ENCODE results near the gene PRKCA. TPM values are rescaled to one million over a fixed set of nuclear protein-coding genes. Genes with fewer than 3 reads are reported as not detected.

PRKCA gene
- total RNA-seq, 2 donors from 2014 or later: 8.3 to 26.5 TPM

DNA sequence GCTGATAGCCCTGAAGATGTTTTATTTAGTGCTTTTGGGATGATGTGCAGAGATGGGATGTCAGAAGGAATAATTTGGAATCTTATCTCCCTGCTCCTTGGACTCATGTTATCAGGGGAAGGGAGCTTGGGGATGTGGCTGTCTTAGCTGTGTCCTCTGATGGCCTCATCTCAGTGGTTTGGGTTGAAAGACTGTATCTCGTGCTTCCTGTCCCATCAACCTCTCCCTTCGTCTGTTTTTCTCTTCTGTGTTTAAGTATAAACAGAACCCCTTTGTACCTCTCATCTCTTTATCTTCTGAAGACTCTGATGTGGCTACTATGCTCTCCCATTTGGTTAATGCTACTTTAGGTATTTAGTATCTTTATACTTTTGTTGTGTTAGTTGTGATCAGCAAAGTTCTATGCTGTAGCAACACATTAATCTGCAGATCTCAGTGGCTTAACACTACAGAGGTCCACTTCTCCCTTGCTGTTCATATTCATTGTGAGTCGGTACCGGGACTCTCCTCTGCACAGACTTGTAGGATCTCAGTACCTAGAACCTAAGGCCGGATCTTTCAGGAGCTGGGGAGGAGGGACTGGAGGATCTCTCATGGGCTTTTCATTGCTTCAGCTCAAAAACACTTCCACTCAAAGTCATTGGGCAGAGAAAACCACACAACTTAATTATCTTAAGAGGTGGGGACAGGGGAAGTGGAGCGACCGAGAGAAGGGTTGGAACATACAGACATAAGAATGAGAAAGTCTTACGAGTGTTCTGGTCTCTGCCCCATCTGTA lies 28.8 kb downstream of the PRKCA start:
- Histone ChIP-seq H3K4me3 (no peak overlapping the region), H3K27me3 (replicated peaks; ENCODE audit: insufficient read depth) (no peaks in the 10 kb centered on the region), H3K36me3 (no peaks in the 10 kb centered on the region), H3K27ac (no peak overlapping the region), H3K9me3 (no peaks in the 10 kb centered on the region), H3K4me1 (replicated peaks) (no peaks in the 10 kb centered on the region)
- intact Hi-C loops (cut with DNase I): no loop called here
- TF ChIP-seq POLR2AphosphoS5 (IDR thresholded peaks at IDR 0.05) (no peak), POLR2A (IDR thresholded peaks at IDR 0.05) (no peak)
- TF ChIP-seq, protein P1, sequence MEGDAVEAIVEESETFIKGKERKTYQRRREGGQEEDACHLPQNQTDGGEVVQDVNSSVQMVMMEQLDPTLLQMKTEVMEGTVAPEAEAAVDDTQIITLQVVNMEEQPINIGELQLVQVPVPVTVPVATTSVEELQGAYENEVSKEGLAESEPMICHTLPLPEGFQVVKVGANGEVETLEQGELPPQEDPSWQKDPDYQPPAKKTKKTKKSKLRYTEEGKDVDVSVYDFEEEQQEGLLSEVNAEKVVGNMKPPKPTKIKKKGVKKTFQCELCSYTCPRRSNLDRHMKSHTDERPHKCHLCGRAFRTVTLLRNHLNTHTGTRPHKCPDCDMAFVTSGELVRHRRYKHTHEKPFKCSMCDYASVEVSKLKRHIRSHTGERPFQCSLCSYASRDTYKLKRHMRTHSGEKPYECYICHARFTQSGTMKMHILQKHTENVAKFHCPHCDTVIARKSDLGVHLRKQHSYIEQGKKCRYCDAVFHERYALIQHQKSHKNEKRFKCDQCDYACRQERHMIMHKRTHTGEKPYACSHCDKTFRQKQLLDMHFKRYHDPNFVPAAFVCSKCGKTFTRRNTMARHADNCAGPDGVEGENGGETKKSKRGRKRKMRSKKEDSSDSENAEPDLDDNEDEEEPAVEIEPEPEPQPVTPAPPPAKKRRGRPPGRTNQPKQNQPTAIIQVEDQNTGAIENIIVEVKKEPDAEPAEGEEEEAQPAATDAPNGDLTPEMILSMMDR (IDR thresholded peaks at IDR 0.05): no peak
- 80% methylated on average over 8 of the region's 8 CpGs for WGBS
- DNase-seq (ENCODE audit: low spot score): no peak

DNA sequence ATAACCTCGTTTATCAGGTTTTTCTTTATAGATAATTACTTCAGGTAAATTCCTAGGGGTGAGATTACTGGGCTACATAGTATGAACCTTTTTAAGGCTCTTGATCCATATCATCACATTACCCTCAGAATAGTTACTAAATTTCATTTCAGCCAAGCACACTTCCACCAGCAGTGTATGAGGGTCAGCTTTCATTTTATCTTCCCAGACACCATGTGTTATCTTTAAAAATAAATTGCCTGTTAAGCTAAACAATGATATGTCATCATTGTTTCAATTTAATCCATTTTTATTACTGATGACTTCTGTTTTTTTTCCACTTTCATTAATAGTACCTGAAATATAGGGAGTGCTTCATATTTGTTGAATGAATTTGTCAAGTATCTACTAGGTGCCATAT lies 33.4 kb downstream of the PRKCA start:
- WGBS: 65% methylated on average over 1 of the region's 1 CpG

DNA sequence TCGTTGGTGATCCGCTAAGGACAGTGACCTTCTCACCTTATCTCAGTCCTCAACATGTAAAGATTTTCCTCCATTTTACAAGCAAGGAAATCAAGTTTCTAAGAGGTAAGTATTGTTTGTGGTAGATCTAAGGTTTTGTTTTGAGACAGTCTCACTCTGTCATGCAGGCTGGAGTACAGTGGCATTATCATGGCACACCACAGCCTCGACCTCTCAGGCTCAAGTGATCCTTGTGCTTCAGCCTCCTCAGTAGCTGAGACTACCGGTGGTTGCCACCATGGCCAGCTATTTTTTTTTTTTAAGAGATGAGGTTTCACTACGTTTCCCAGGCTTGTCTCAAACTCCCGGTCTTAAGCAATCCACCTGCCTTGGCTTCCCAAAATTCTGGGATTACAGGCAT lies 34.9 kb downstream of the PRKCA start:
- no peaks in the 10 kb centered on the region for H3K36me3 ChIP-seq
- no peaks in the 10 kb centered on the region for H3K4me1 ChIP-seq (replicated peaks)
- no peaks in the 10 kb centered on the region for H3K9me3 ChIP-seq
- TF ChIP-seq, protein P1 (IDR thresholded peaks at IDR 0.05): no peak
- no peak for TF ChIP-seq POLR2A (IDR thresholded peaks at IDR 0.05)
- TF ChIP-seq POLR2AphosphoS5 (IDR thresholded peaks at IDR 0.05): no peak
- no peak for DNase-seq (ENCODE audit: low spot score)
- H3K4me3 ChIP-seq: no peak overlapping the region
- WGBS: 85% methylated on average over 6 of the region's 6 CpGs
- no peak overlapping the region for H3K27ac ChIP-seq
- intact Hi-C loops (cut with DNase I): no loop called here
- H3K27me3 ChIP-seq (replicated peaks; ENCODE audit: insufficient read depth): no peaks in the 10 kb centered on the region

More for the DNA sequence above, 33.4 kb downstream of the PRKCA start:
- no peak overlapping the region for H3K4me3 ChIP-seq
- H3K4me1 ChIP-seq (replicated peaks): no peaks in the 10 kb centered on the region
- H3K27ac ChIP-seq: no peak overlapping the region
- no peak for DNase-seq (ENCODE audit: low spot score)
- intact Hi-C loops (cut with DNase I): no loop called here
- no peaks in the 10 kb centered on the region for H3K27me3 ChIP-seq (replicated peaks; ENCODE audit: insufficient read depth)
- H3K9me3 ChIP-seq: no peaks in the 10 kb centered on the region
- H3K36me3 ChIP-seq: no peaks in the 10 kb centered on the region
- TF ChIP-seq POLR2A (IDR thresholded peaks at IDR 0.05) (no peak), POLR2AphosphoS5 (IDR thresholded peaks at IDR 0.05) (no peak)
- TF ChIP-seq, protein P1 (IDR thresholded peaks at IDR 0.05): no peak

DNA sequence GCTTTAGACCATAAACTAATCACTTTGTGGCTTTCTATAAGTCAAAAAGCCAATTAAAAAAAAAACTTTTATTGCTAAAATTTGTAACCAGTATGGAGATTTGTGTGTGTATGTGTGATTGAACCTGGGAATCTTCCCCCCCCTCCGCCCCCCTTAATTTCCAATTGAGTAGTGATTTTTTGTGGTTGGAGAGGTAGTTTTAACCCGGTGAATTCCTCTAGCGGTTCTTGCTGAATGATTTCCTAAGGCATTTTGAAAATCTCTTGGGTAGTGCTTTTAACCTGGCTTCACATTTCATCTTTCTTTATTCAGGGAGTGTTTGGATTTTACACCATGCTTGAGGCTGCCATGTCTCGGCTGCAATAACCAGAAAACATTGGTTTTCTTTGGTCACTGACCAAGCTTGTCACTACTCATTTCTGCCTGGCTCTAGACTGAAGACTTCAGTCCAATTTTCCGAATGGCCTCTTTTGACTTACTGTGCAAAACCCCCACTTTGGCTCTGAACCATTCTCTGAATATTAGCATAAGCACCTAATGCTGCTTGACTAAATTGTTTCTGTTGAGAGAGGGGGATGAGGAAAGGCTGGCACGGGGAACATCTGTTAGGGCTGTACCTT lies 35.6 kb downstream of the PRKCA start:
- Histone ChIP-seq H3K27ac (no peak overlapping the region), H3K36me3 (no peaks in the 10 kb centered on the region), H3K4me3 (no peak overlapping the region), H3K4me1 (replicated peaks) (no peaks in the 10 kb centered on the region), H3K9me3 (no peaks in the 10 kb centered on the region), H3K27me3 (replicated peaks; ENCODE audit: insufficient read depth) (no peaks in the 10 kb centered on the region)
- 70% methylated on average over 6 of the region's 6 CpGs for WGBS
- no peak for TF ChIP-seq POLR2A (IDR thresholded peaks at IDR 0.05)
- TF ChIP-seq, protein P1 (IDR thresholded peaks at IDR 0.05): no peak
- intact Hi-C loops (cut with DNase I): no loop called here
- no peak for DNase-seq (ENCODE audit: low spot score)

DNA sequence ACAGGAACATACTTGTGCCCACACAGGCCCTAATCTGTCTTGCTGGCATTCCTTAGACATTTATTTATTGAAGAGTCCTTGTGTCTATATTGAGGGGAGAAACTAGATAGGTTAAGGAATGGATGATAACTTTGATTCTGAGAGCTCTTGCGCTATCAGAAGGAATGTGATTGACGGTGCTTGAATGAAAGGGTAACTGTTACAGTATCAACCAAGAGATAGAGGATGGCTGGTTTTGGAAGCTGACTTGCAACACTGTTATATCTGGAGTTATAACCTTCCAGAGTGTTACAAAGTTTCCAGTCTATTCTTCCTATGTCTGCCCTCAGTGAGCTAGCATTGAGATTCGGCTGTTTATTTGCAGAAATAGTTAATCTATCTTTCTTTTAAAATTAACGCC lies 36.5 kb downstream of the PRKCA start:
- H3K4me3 ChIP-seq: no peak overlapping the region
- TF ChIP-seq POLR2AphosphoS5 (IDR thresholded peaks at IDR 0.05): no peak
- TF ChIP-seq, protein P1 (IDR thresholded peaks at IDR 0.05): no peak
- no peak for TF ChIP-seq POLR2A (IDR thresholded peaks at IDR 0.05)
- H3K36me3 ChIP-seq: no peaks in the 10 kb centered on the region
- H3K4me1 ChIP-seq (replicated peaks): no peaks in the 10 kb centered on the region
- WGBS: 81% methylated on average over 4 of the region's 4 CpGs
- no peak overlapping the region for H3K27ac ChIP-seq
- H3K27me3 ChIP-seq (replicated peaks; ENCODE audit: insufficient read depth): no peaks in the 10 kb centered on the region
- intact Hi-C loops (cut with DNase I): no loop called here
- no peak for DNase-seq (ENCODE audit: low spot score)
- H3K9me3 ChIP-seq: no peaks in the 10 kb centered on the region

All from prostate gland (tissue), 2 donors.